Fibroblast of lung (primary cell): ENCODE results near the gene ATP5MK. TPM values are rescaled to one million over a fixed set of nuclear protein-coding genes. Genes with fewer than 3 reads are reported as not detected.

Experiments
- DNase-seq, 2 donors: peaks; one replicate each; pipeline versions ENCODE4 v3.0.0 to v3.0.0-alpha.2; 2010; ENCODE audit warnings: low read depth in 2 of 2
- H2AFZ ChIP-seq: 2 replicates; pipeline ENCODE4 v1.5.1; 2012; ENCODE audit warnings: low read length, control low read depth, inconsistent platforms
- H3K27ac ChIP-seq: 2 replicates; pipeline ENCODE4 v1.5.1; 2011; ENCODE audit warnings: low read length, control low read depth; ENCODE audit not compliant: insufficient read depth
- H3K27me3 ChIP-seq: 2 replicates; pipeline ENCODE4 v1.5.1; 2011; ENCODE audit warnings: mild to moderate bottlenecking, low read length; ENCODE audit not compliant: control insufficient read depth, insufficient read depth
- H3K36me3 ChIP-seq: 2 replicates; pipeline ENCODE4 v1.5.1; 2011; ENCODE audit warnings: low read length; ENCODE audit not compliant: control insufficient read depth, insufficient read depth
- H3K4me1 ChIP-seq: 2 replicates; pipeline ENCODE4 v1.5.1; 2011; ENCODE audit warnings: low read length; ENCODE audit not compliant: control insufficient read depth, insufficient read depth; ENCODE audit errors: extremely low read depth
- H3K4me2 ChIP-seq: 2 replicates; pipeline ENCODE4 v1.5.1; 2011; ENCODE audit warnings: low read length, control low read depth; ENCODE audit not compliant: insufficient read depth; ENCODE audit errors: extremely low read depth
- H3K4me3 ChIP-seq, 4 experiments: fragments of 200-600 bp in 1 of 4; sonication (generic) in 1 of 4; replicated peaks in 1 of 4; 2 replicates each; pipeline ENCODE4 v1.5.1; 2011 to 2016; ENCODE audit warnings: low read length in 4 of 4, low read depth in 3 of 4, mild to moderate bottlenecking in 3 of 4, control low read depth in 2 of 4, inconsistent platforms in 1 of 4, mixed read lengths in 1 of 4; ENCODE audit not compliant: insufficient read depth in 1 of 4; ENCODE audit errors: control extremely low read depth in 1 of 4
- H3K79me2 ChIP-seq: 2 replicates; pipeline ENCODE4 v1.5.1; 2012; ENCODE audit warnings: mild to moderate bottlenecking, low read length, inconsistent platforms; ENCODE audit not compliant: control insufficient read depth, insufficient read depth
- H3K9ac ChIP-seq: 2 replicates; pipeline ENCODE4 v1.5.1; 2011; ENCODE audit warnings: mild to moderate bottlenecking, low read length, control low read depth; ENCODE audit not compliant: insufficient read depth
- H3K9me3 ChIP-seq: 2 replicates; pipeline ENCODE4 v1.5.1; 2012; ENCODE audit warnings: low read depth, low read length; ENCODE audit not compliant: control insufficient read depth, insufficient read depth
- H4K20me1 ChIP-seq: 2 replicates; pipeline ENCODE4 v1.5.1; 2011; ENCODE audit warnings: low read length; ENCODE audit not compliant: control insufficient read depth, insufficient read depth; ENCODE audit errors: extremely low read depth
- EZH2 ChIP-seq: IDR thresholded peaks from 2 replicates; pipeline ENCODE4 v1.5.1; 2012; ENCODE audit warnings: low read length, control low read depth, mild to moderate bottlenecking; ENCODE audit errors: missing control alignments
- polyA plus RNA-seq, 2 donors: library from polyadenylated mRNA; depleted of rRNA in 1 of 2; stranded (reverse) in 1 of 2; unstranded in 1 of 2; fragments of >200 nt; gene quantifications; 2 replicates each; pipeline ENCODE4 v1.2.1, GENCODE V29; 2011 to 2012; ENCODE audit warnings: missing spikeins in 1 of 2
- total RNA-seq: library from RNA; depleted of rRNA; stranded (reverse); fragments of >200 nt; gene quantifications from 2 replicates; pipeline ENCODE4 v1.2.1, GENCODE V29; 2014
- TF ChIP-seq, protein P1 (sequence below), 2 donors: IDR thresholded peaks in 1 of 2; conservative IDR thresholded peaks in 1 of 2; 1 replicate in 1 of 2; 2 replicates in 1 of 2; pipeline ENCODE4 v1.5.1; 2011 to 2012; ENCODE audit warnings: low read length in 2 of 2, control low read depth in 1 of 2, inconsistent platforms in 1 of 2, low read depth in 1 of 2, mild to moderate bottlenecking in 1 of 2

ATP5MK gene
- total and polyA plus RNA-seq, 2 donors (not counting 1 experiment from before 2014, with no cell fraction given), result 155 to 386 TPM

DNA sequence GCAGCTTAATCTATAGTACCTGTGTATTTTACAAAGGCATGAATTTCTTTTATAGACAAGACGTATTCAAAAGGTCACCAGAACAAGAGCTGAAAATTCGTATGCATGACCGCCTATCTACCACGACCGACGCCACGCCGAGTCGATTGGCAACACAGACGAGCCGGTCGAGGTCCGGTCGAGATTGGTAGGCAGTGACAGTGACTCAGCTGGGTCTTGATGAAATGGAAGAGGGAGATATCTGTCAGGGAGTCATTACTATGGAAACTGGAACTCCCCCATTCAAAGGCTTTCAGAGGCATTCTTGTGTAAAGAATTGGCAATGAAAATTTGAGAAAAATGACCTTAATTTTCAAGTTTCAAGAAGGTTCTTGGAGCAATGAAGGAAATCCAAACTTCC, 2.1 kb downstream of the ATP5MK start:
- TF ChIP-seq, protein P1, sequence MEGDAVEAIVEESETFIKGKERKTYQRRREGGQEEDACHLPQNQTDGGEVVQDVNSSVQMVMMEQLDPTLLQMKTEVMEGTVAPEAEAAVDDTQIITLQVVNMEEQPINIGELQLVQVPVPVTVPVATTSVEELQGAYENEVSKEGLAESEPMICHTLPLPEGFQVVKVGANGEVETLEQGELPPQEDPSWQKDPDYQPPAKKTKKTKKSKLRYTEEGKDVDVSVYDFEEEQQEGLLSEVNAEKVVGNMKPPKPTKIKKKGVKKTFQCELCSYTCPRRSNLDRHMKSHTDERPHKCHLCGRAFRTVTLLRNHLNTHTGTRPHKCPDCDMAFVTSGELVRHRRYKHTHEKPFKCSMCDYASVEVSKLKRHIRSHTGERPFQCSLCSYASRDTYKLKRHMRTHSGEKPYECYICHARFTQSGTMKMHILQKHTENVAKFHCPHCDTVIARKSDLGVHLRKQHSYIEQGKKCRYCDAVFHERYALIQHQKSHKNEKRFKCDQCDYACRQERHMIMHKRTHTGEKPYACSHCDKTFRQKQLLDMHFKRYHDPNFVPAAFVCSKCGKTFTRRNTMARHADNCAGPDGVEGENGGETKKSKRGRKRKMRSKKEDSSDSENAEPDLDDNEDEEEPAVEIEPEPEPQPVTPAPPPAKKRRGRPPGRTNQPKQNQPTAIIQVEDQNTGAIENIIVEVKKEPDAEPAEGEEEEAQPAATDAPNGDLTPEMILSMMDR (conservative IDR thresholded peaks at IDR 0.05 in 1 of 2, IDR thresholded peaks at IDR 0.05 in 1 of 2; ENCODE audit: low read depth in 1 of 2, low read length in 2 of 2), result no peak
- TF ChIP-seq EZH2, result no peak
- H2AFZ ChIP-seq, result no peak overlapping the region
- H3K4me2 ChIP-seq, result no peak overlapping the region
- no peak overlapping the region for H3K4me3 ChIP-seq
- no peaks in the 10 kb centered on the region for H4K20me1 ChIP-seq
- DNase-seq, result peak in 1 of 2 donors; percentile 50
- no peak overlapping the region for H3K27ac ChIP-seq
- no peaks in the 10 kb centered on the region for H3K9me3 ChIP-seq
- peaks cover 51% of the 10 kb centered on the region for H3K79me2 ChIP-seq
- no peaks in the 10 kb centered on the region for H3K27me3 ChIP-seq
- H3K9ac ChIP-seq, result no peak overlapping the region
- no peaks in the 10 kb centered on the region for H3K4me1 ChIP-seq
- no peaks in the 10 kb centered on the region for H3K36me3 ChIP-seq

DNA sequence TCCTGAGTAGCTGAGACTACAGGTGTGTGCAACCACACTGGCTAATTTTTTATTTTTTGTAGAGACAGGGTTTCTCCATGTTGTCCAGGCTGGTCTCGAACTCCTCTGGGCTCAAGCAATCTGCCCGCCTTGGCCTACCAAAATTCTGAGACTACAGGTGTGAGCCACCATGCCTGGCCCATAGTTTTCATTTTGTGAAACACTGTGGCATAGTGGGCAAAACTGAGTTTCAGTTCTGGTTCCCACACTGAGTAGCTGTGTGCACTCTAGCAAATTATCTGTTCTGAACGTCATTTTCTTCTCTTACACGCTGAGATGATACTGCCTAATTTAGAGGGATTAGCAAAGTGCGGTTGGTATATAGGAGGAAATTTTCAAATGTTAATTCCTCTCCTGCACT, 13.5 kb downstream of the ATP5MK start:
- Histone ChIP-seq H2AFZ (no peak overlapping the region), H3K9me3 (no peaks in the 10 kb centered on the region), H3K36me3 (no peaks in the 10 kb centered on the region), H3K79me2 (no peaks in the 10 kb centered on the region), H3K4me1 (no peaks in the 10 kb centered on the region), H3K27ac (no peak overlapping the region), H3K4me3 (no peak overlapping the region), H4K20me1 (no peaks in the 10 kb centered on the region), H3K27me3 (no peaks in the 10 kb centered on the region), H3K4me2 (no peak overlapping the region), H3K9ac (no peak overlapping the region)
- no peak for TF ChIP-seq EZH2
- TF ChIP-seq, protein P1 (conservative IDR thresholded peaks at IDR 0.05 in 1 of 2, IDR thresholded peaks at IDR 0.05 in 1 of 2; ENCODE audit: low read depth in 1 of 2, low read length in 2 of 2), result no peak
- DNase-seq, result no peak

DNA sequence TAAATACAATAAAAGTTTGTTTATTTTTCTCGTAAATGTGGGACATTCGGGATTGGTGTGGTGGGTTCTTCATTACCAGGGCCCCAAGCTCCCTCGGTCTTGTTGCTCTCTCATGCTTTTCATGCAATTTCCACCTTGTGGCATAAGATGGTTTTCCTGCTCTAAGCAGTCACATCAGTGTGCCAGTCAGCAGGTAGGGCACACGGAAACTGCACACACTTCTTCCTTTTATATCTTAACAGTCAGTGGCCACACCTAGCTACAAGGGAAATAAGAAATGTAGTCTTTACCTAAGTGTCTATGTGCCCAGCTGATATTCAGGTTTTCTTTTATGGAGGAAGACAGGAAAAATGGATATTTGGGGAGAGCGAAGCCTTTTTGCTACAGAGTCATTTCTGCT, 22.0 kb downstream of the ATP5MK start:
- no peak overlapping the region for H3K4me2 ChIP-seq
- no peak for DNase-seq
- TF ChIP-seq, protein P1 (conservative IDR thresholded peaks at IDR 0.05 in 1 of 2, IDR thresholded peaks at IDR 0.05 in 1 of 2; ENCODE audit: low read depth in 1 of 2, low read length in 2 of 2), result no peak
- TF ChIP-seq EZH2, result no peak
- peaks cover 5% of the 10 kb centered on the region for H3K79me2 ChIP-seq
- no peaks in the 10 kb centered on the region for H3K9me3 ChIP-seq
- no peaks in the 10 kb centered on the region for H3K4me1 ChIP-seq
- H3K36me3 ChIP-seq, result peaks cover 2% of the 10 kb centered on the region
- H4K20me1 ChIP-seq, result no peaks in the 10 kb centered on the region
- H3K27ac ChIP-seq, result no peak overlapping the region
- H3K27me3 ChIP-seq, result no peaks in the 10 kb centered on the region
- no peak overlapping the region for H2AFZ ChIP-seq
- H3K4me3 ChIP-seq, result no peak overlapping the region
- H3K9ac ChIP-seq, result no peak overlapping the region
